Measurements from ENCODE around the gene RAPGEF6. TPM values are rescaled to one million over a fixed set of nuclear protein-coding genes. Genes with fewer than 3 reads are reported as not detected.
A peak's percentile ranks its signal among the peaks of the same experiment; 100 is the strongest.
"Not testable (repeated sequence)": the region's sequence is repeated elsewhere in the genome, so short reads cannot be mapped to it uniquely, and the experiment has no call there.

Gene RAPGEF6
- total RNA-seq, 3 donors from 2014 or later (not counting 1 experiment from before 2014, with no cell fraction given): 30.1 to 61.0 (median 42.1) TPM

DNA sequence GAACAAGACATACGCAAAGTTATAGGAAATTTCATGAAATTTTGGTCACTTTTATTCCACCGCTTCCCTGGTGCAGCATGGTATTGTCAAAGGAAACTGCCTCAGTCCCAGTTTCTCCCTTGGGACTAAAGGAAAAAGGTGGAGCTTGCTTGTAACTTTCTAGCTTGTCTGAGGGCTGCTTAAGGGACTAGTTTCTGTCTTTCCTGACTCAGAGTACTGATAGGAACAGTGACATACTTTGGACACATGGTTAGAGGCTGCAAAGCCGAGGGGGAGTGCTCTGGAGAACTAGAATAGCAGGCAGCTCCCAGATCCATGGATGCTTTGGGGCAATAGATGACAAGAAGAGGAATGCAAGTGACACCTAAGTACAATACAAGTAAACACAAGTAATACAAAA lies 234.4 kb downstream of the RAPGEF6 start:
- TF ChIP-seq, protein P1, sequence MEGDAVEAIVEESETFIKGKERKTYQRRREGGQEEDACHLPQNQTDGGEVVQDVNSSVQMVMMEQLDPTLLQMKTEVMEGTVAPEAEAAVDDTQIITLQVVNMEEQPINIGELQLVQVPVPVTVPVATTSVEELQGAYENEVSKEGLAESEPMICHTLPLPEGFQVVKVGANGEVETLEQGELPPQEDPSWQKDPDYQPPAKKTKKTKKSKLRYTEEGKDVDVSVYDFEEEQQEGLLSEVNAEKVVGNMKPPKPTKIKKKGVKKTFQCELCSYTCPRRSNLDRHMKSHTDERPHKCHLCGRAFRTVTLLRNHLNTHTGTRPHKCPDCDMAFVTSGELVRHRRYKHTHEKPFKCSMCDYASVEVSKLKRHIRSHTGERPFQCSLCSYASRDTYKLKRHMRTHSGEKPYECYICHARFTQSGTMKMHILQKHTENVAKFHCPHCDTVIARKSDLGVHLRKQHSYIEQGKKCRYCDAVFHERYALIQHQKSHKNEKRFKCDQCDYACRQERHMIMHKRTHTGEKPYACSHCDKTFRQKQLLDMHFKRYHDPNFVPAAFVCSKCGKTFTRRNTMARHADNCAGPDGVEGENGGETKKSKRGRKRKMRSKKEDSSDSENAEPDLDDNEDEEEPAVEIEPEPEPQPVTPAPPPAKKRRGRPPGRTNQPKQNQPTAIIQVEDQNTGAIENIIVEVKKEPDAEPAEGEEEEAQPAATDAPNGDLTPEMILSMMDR (IDR thresholded peaks at IDR 0.05): no peak
- ATAC-seq (no peak), DNase-seq (peak in 1 of 2 donors; percentile 10)
- H3K27ac ChIP-seq (ENCODE audit: low read length): no peak overlapping the region
- 97% methylated on average over 3 of the region's 3 CpGs for WGBS (ENCODE audit: insufficient coverage)
- no peaks in the 10 kb centered on the region for H3K27me3 ChIP-seq (ENCODE audit: control insufficient read depth, insufficient read depth, low read length)
- peaks cover 48% of the 10 kb centered on the region for H3K36me3 ChIP-seq (ENCODE audit: control insufficient read depth, insufficient read depth, low read length)
- no peak overlapping the region for H3K4me3 ChIP-seq (ENCODE audit: low read length)
- intact Hi-C loops (cut with micrococcal nuclease): no loop called here
- Mint-ChIP-seq H3K27ac (peak overlapping the region; percentile 30 to 52), H3K9me3 (peaks cover 2 to 4% of the 10 kb centered on the region in 2 donors), H3K36me3 (peaks cover 23% of the 10 kb centered on the region), H3K4me1 (peaks cover 11 to 18% of the 10 kb centered on the region in 2 donors), H3K4me3 (no peak overlapping the region), H3K27me3 (ENCODE audit: low read depth in 2 of 2) (no peaks in the 10 kb centered on the region)
- no peaks in the 10 kb centered on the region for H3K9me3 ChIP-seq (ENCODE audit: control insufficient read depth, insufficient read depth, low read length)
- no peaks in the 10 kb centered on the region for H3K4me1 ChIP-seq (ENCODE audit: control insufficient read depth, insufficient read depth, low read length)

DNA sequence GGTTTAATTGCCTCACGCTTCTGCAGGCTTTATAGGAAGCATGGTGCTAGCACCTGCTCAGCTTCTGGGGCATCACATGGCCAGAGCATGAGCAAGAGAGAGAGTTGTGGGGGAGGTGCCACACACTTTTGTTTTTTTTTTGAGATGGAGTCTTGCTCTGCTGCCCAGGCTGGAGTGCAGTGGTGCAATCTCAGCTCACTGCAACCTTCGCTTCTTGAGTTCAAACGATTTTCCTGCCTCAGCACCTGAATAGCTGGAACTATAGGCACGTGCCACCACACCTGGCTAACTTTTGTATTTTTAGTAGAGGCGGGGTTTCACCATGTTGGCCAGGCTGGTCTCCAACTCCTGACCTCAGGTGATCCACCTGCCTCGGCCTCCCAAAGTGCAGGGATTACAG lies 236.0 kb downstream of the RAPGEF6 start:
- H3K27ac ChIP-seq (ENCODE audit: low read length); H3K4me3 Mint-ChIP-seq; DNase-seq; H3K27me3 ChIP-seq (ENCODE audit: control insufficient read depth, insufficient read depth, low read length); intact Hi-C loops (cut with micrococcal nuclease); H3K4me3 ChIP-seq (ENCODE audit: low read length); H3K27me3 Mint-ChIP-seq (ENCODE audit: low read depth in 2 of 2); H3K9me3 ChIP-seq (ENCODE audit: control insufficient read depth, insufficient read depth, low read length); H3K4me1 ChIP-seq (ENCODE audit: control insufficient read depth, insufficient read depth, low read length); H3K9me3 Mint-ChIP-seq: not testable (repeated sequence)
- peaks cover 62% of the 10 kb centered on the region for H3K36me3 ChIP-seq (ENCODE audit: control insufficient read depth, insufficient read depth, low read length)
- Mint-ChIP-seq H3K36me3 (peaks cover 27% of the 10 kb centered on the region), H3K27ac (peak overlapping the region; percentile 71 to 95), H3K4me1 (peaks cover 11 to 22% of the 10 kb centered on the region in 2 donors)
- peak in 1 of 3 donors; percentile 8 for ATAC-seq
- whole genome bisulfite sequencing (ENCODE audit: insufficient coverage): 92% methylated on average over 6 of the region's 6 CpGs

DNA sequence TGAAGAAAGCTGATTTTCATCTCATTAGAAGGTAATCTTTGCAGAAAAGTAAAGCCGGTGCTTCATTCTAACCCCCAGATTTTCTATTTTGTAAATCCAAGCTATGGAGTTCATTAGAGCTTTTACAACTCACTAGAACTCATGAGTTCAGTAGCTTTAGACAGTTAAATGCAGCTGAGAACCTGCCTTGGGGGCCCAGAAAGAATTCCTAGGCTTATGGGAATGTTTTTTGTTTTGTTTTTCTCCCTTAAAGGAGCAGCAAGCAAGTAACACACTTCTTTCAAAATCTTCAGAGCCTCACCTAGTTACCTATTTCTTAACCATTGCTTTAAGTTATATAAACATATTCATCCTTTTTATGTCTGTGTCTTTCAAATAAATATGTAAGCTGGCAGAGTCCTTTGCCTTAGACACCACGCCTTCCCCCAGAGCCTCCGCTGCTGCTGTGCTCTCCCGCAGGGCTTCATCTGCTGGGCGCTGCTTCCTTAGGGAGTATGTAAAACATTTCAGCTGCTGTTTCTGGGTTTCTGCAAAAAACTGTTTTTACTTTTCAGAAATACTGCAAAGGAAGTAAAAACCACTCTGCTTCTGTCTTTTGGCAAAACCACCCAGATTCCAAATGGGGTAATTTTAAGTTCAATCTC lies 238.3 kb downstream of the RAPGEF6 start:
- Mint-ChIP-seq H3K27ac (peak overlapping the region; percentile 83 to 95), H3K27me3 (ENCODE audit: low read depth in 2 of 2) (no peaks in the 10 kb centered on the region), H3K9me3 (no peaks in the 10 kb centered on the region), H3K4me1 (peaks cover 23 to 27% of the 10 kb centered on the region in 2 donors), H3K4me3 (no peak overlapping the region), H3K36me3 (peaks cover 24% of the 10 kb centered on the region)
- ATAC-seq (no peak), DNase-seq (peak in 1 of 2 donors; percentile 20)
- Histone ChIP-seq H3K27ac (ENCODE audit: low read length) (no peak overlapping the region), H3K9me3 (ENCODE audit: control insufficient read depth, insufficient read depth, low read length) (no peaks in the 10 kb centered on the region), H3K36me3 (ENCODE audit: control insufficient read depth, insufficient read depth, low read length) (peaks cover 83% of the 10 kb centered on the region), H3K4me3 (ENCODE audit: low read length) (no peak overlapping the region), H3K27me3 (ENCODE audit: control insufficient read depth, insufficient read depth, low read length) (no peaks in the 10 kb centered on the region), H3K4me1 (ENCODE audit: control insufficient read depth, insufficient read depth, low read length) (no peaks in the 10 kb centered on the region)
- TF ChIP-seq, protein P1 (IDR thresholded peaks at IDR 0.05): no peak
- 86% methylated on average over 5 of the region's 5 CpGs for WGBS (ENCODE audit: insufficient coverage)
- intact Hi-C loops (cut with micrococcal nuclease): no loop called here

DNA sequence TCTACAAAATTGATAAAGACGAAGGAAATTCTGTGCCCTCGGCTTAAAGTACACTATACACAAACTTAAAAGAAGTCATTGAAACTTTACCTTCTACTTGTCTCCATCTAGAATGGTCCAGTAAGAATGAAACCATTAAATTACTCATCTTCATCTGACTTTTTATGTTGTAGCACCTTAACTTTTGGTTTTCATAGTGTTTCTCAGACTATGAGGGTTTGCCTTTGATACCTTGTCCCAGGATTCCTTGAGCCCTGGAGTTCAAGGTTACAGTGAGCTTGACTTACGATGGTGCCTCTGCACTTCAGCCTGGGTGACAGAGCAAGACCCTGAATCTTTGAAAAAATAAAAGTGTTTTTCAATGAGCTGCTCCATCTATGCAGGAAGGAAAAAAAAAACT lies 239.0 kb downstream of the RAPGEF6 start:
- Histone ChIP-seq H3K27ac (ENCODE audit: low read length) (no peak overlapping the region), H3K27me3 (ENCODE audit: control insufficient read depth, insufficient read depth, low read length) (no peaks in the 10 kb centered on the region), H3K4me3 (ENCODE audit: low read length) (no peak overlapping the region), H3K4me1 (ENCODE audit: control insufficient read depth, insufficient read depth, low read length) (no peaks in the 10 kb centered on the region), H3K9me3 (ENCODE audit: control insufficient read depth, insufficient read depth, low read length) (no peaks in the 10 kb centered on the region), H3K36me3 (ENCODE audit: control insufficient read depth, insufficient read depth, low read length) (peaks cover 87% of the 10 kb centered on the region)
- TF ChIP-seq, protein P1 (IDR thresholded peaks at IDR 0.05): no peak
- ATAC-seq (no peak), DNase-seq (peak in 1 of 2 donors; percentile 45)
- no peaks in the 10 kb centered on the region for H3K27me3 Mint-ChIP-seq (ENCODE audit: low read depth in 2 of 2)
- no peak overlapping the region for H3K4me3 Mint-ChIP-seq
- H3K9me3 Mint-ChIP-seq: no peaks in the 10 kb centered on the region
- 70% methylated on average over 3 of the region's 3 CpGs for WGBS (ENCODE audit: insufficient coverage)
- intact Hi-C loops (cut with micrococcal nuclease): no loop called here
- peaks cover 23% of the 10 kb centered on the region for H3K36me3 Mint-ChIP-seq
- peaks cover 23 to 27% of the 10 kb centered on the region in 2 donors for H3K4me1 Mint-ChIP-seq
- peak overlapping the region; percentile 83 to 95 for H3K27ac Mint-ChIP-seq
